ENCODE data around the gene RPS3.

GRCh38 chr11:75450826-75451821 lies 51.8 kb downstream of the RPS3 start:
- TF ChIP-seq ARNT (IDR thresholded peaks at IDR 0.05) (no peak), TARDBP (IDR thresholded peaks at IDR 0.05) (no peak), SUZ12 (IDR thresholded peaks at IDR 0.05) (no peak), ELF4 (IDR thresholded peaks at IDR 0.05) (no peak), CTBP1 (IDR thresholded peaks at IDR 0.05; ENCODE audit: borderline replicate concordance) (no peak), LEF1 (IDR thresholded peaks at IDR 0.05; ENCODE audit: borderline replicate concordance) (no peak), L3MBTL2 (conservative IDR thresholded peaks at IDR 0.05) (no peak), FOXK2 (IDR thresholded peaks at IDR 0.05) (no peak), FOXM1 (IDR thresholded peaks at IDR 0.05; ENCODE audit: borderline replicate concordance) (no peak), SP1 (IDR thresholded peaks at IDR 0.05) (no peak), FOXA1 (IDR thresholded peaks at IDR 0.05) (no peak), HDGF (IDR thresholded peaks at IDR 0.05; ENCODE audit: borderline replicate concordance) (no peak), ZNF384 (IDR thresholded peaks at IDR 0.05) (no peak)

Data from HEK293T (cell line).